ENCODE results near the gene IMMP2L.
"Not testable (repeated sequence)": the region's sequence is repeated elsewhere in the genome, so short reads cannot be mapped to it uniquely, and the experiment has no call there.

IMMP2L gene

GRCh38 chr7:110943701-110944345 is 618.5 kb downstream of the IMMP2L start:
- TF ChIP-seq ZNF274 (IDR thresholded peaks at IDR 0.05; ENCODE audit: low read depth, low read length) = no peak
- H3K4me3 ChIP-seq (ENCODE audit: low read length) = no peak overlapping the region

DNA sequence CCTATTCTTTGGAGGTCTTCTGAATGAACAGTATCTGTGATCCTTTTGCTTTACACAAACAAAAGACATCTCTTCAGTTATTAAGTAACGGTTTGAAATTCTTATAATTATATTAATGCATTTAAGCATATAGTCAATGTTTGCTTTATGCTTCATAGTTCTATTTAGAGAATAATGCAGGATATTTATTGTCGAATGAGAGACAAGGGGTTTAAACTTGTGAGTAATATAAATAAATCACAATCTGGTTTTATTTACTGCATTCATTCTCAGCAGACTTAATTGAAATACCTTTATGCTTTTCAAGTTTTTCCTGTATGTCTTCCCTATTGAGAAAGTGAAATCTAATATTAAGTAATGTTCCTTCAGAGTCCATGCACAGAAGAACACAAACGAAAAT is 620.9 kb downstream of the IMMP2L start:
- H3K4me3 ChIP-seq (ENCODE audit: low read length) = no peak overlapping the region
- no peak for TF ChIP-seq ZNF274 (IDR thresholded peaks at IDR 0.05; ENCODE audit: low read depth, low read length)

GRCh38 chr7:110940756-110941155 is 621.5 kb downstream of the IMMP2L start:
- H3K4me3 ChIP-seq (ENCODE audit: low read length) = no peak overlapping the region
- TF ChIP-seq ZNF274 (IDR thresholded peaks at IDR 0.05; ENCODE audit: low read depth, low read length) = no peak

- TF ChIP-seq ZNF274 (IDR thresholded peaks at IDR 0.05; ENCODE audit: low read depth, low read length) = no peak
- no peak overlapping the region for H3K4me3 ChIP-seq (ENCODE audit: low read length)
These were observed 624.1 kb downstream of the IMMP2L start for GRCh38 chr7:110938165-110938564.

- H3K4me3 ChIP-seq (ENCODE audit: low read length) = not testable (repeated sequence)
These were observed 625.6 kb downstream of the IMMP2L start for GRCh38 chr7:110936665-110937064.

DNA sequence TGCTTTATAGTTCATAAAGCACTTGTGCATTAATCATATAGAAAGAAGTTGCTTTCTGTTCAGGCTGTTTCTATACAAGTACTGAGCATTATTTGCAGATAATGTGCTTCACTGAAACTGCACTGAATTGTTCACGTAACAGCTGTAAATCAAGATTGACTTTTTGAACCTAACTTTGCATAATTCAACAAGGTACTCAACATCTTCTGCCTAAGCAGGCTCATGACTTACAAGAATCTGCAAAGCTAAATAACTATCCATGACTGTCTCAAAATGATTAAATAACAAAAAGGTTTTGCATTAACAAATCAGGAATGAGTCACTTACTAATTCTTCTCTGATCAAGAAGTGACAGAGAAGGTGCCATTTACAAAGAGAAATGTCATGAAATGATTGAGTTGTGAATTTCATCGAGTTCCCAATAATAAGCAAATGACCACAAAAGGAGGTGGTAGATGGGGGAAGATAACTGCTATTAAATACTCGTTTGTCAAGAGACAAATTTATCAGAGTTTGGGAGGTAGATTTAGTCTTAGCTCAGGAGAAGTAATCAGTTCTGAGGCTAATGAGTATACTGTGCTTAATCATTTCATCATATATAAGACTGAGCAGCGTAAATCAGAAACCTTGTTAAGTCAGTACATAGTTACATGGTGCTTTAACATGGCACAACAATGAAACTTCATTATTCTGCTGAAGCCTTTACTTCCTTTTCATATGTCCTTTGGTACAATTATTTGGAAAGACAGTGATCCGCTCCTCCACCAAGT is 632.6 kb downstream of the IMMP2L start:
- H3K4me3 ChIP-seq (ENCODE audit: low read length) = no peak overlapping the region
- no peak for TF ChIP-seq ZNF274 (IDR thresholded peaks at IDR 0.05; ENCODE audit: low read depth, low read length)

DNA sequence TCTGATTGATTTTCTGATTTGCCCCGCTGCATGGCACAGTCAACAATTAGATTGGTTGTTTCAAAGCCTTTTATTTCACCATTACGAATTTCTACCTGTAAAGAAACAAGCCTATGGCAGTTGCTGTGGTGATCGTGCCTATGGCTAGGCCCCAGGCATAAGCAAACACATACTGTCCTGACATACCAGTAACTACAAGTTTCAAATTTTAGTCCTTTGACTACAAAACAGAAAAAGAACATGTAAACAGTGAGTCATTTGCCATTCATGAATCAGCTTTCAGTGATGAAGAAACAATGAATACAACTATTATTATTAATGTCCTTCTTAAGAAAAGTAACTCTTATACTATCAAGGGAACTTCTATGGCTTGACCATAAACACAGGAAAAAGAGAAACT is 639.4 kb downstream of the IMMP2L start:
- TF ChIP-seq ZNF274 (IDR thresholded peaks at IDR 0.05; ENCODE audit: low read depth, low read length) = no peak
- no peak overlapping the region for H3K4me3 ChIP-seq (ENCODE audit: low read length)

DNA sequence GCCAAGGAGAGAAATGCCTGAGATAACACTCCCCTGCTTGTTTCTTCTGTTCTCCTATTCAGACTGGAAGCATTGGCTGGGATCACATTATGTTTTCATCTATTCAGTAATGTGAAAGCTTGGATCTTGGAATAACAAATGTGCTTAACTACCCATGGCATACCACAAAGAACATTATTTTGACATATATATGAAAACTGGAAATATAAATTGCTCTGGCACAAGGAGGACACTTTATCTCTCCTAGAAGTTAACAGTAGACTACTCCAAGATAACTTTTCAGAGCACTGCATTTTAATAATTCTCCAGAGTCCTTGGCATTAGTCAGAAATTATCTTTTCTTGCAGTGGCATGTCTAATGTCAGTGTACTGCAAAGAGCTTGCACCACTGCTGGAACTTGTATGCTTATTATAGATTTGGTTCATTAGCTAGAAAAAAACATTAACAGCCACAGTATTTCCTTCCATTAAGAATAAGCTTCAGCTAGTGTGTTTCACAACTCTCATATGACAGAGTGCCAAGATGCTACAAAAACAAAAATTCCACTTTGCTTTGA is 640.6 kb downstream of the IMMP2L start:
- H3K4me3 ChIP-seq (ENCODE audit: low read length) = no peak overlapping the region
- TF ChIP-seq ZNF274 (IDR thresholded peaks at IDR 0.05; ENCODE audit: low read depth, low read length) = no peak

DNA sequence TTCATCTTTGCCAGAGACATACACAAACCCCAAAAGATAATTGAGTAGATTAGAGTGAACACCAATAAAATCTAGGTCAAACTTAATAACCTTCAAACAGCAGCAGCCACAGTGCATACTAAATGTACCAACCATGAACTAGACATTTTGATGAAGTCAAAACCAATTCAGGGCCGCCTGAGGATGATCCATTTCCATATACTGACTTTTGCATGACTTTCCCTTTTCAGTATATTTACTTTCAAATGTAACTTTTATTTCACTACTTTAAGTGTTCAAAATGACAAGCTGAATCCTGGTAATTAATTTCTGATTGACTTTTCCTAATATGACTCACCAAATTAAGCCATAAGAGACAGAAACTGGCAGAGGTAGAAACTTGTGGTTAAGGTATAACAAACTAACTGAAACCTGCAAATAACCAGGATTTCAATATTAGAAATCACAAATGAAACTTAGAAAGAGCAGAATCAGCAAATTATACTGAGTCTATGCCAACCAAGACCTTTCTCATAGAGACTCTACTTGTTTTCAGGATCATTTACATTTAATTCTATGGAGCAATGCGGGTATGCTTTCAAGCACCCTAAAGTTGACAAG is 643.2 kb downstream of the IMMP2L start:
- H3K4me3 ChIP-seq (ENCODE audit: low read length) = no peak overlapping the region
- no peak for TF ChIP-seq ZNF274 (IDR thresholded peaks at IDR 0.05; ENCODE audit: low read depth, low read length)

GRCh38 chr7:110914263-110914662 is 648.0 kb downstream of the IMMP2L start:
- TF ChIP-seq ZNF274 (IDR thresholded peaks at IDR 0.05; ENCODE audit: low read depth, low read length) = no peak
- no peak overlapping the region for H3K4me3 ChIP-seq (ENCODE audit: low read length)

GRCh38 chr7:110911632-110912031 is 650.7 kb downstream of the IMMP2L start:
- H3K4me3 ChIP-seq (ENCODE audit: low read length) = no peak overlapping the region
- no peak for TF ChIP-seq ZNF274 (IDR thresholded peaks at IDR 0.05; ENCODE audit: low read depth, low read length)

DNA sequence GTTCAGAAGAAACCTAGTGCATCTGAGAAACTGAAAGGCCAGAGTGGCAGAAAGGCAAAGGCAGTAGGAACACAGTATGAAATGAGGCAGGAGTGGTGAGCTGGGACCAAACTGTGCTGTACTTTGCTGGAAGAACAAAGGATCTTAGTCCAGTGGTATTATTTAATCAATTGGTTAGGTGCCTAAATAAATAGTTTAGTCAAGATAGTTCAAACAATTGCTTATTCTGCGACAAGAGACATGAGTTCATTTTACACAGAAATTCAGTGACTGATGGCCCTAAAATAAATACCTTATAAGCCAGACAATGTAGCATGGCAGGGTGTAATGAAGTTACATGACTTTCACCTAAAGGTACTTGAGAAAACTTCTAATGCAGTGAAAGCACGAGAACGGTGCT is 653.2 kb downstream of the IMMP2L start:
- no peak for TF ChIP-seq ZNF274 (IDR thresholded peaks at IDR 0.05; ENCODE audit: low read depth, low read length)
- no peak overlapping the region for H3K4me3 ChIP-seq (ENCODE audit: low read length)

DNA sequence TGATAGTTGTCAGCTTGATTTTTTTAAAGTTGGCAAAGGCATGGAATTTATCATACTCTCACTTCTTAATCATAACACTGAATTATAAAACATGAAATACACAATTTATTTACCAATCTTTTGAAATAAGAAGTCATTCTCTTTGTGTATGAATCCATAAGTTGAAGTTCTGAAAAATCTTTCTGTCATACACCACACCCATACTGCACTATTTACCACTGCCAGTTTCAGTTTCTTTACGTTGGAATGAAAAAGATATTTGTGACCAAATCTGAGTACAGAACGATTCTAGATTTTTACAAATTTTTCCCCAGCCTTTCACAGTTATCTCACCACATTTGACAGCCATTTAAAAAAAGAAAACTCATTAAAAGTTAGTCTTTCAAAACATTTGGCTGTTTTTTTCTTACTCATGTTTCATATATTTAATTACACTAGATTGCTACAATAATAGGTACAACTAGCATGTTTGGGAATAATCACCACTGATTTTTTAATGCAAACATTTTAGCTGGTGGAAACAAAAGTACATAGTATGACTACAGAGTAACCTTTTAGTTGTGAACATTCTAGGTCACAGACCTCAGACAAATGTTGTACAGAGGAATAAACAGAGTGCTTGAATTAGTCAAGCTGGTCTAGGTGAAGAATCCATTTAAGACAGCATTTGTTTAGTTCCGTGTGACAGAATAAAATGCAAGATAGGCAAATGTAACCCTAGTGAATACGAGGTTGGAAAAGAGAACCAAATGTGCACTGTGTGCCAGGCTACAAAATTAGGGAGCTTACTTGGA is 656.3 kb downstream of the IMMP2L start:
- H3K4me3 ChIP-seq (ENCODE audit: low read length) = no peak overlapping the region
- no peak for TF ChIP-seq ZNF274 (IDR thresholded peaks at IDR 0.05; ENCODE audit: low read depth, low read length)

DNA sequence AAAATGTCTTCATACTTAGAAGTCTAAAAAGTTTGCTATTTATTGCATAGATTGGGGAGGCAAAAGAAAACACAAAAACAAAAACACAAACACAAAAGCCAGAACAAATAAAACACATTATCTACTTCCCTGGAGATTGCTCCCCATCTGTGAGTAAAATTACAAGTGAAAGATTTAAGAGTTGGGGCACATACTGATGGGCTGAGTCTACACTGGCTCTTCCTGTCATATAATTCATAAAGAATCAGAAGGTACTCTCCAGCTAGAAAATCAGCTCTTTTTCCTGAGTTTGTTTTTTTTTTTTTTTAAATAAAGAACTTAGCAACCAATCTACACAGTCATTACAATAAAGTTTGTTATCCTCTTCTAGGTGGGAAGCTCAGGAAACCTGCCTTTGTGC is 663.8 kb downstream of the IMMP2L start:
- no peak for TF ChIP-seq ZNF274 (IDR thresholded peaks at IDR 0.05; ENCODE audit: low read depth, low read length)
- H3K4me3 ChIP-seq (ENCODE audit: low read length) = no peak overlapping the region

All from GM08714 (cell line).